Fibroblast of skin of right biceps (primary cell): ENCODE measurements around the gene RAB36.

Experiments used
- DNase-seq: peaks from one replicate; pipeline ENCODE4 v3.0.0-alpha.2; 2013

RAB36 gene

GRCh38 chr22:23161029-23161428, 15.8 kb downstream of the RAB36 start:
- no peak for DNase-seq

- DNase-seq = no peak
These were observed 16.3 kb downstream of the RAB36 start for GRCh38 chr22:23161574-23161973.

GRCh38 chr22:23163665-23164064, 18.4 kb downstream of the RAB36 start:
- DNase-seq = no peak

- DNase-seq = no peak
These were observed 18.8 kb downstream of the RAB36 start for GRCh38 chr22:23164091-23164490.

GRCh38 chr22:23166042-23166831, 21.0 kb downstream of the RAB36 start:
- no peak for DNase-seq

- no peak for DNase-seq
These were observed 21.8 kb downstream of the RAB36 start for GRCh38 chr22:23166841-23167616.

- no peak for DNase-seq
These were observed 23.2 kb downstream of the RAB36 start for GRCh38 chr22:23168391-23169042.

GRCh38 chr22:23169043-23169406, 23.7 kb downstream of the RAB36 start:
- no peak for DNase-seq

GRCh38 chr22:23175817-23176644, 30.8 kb downstream of the RAB36 start:
- no peak for DNase-seq

- DNase-seq = no peak
These were observed 31.4 kb downstream of the RAB36 start for GRCh38 chr22:23176645-23177027.

GRCh38 chr22:23177197-23177596, 31.9 kb downstream of the RAB36 start:
- DNase-seq = no peak

GRCh38 chr22:23178512-23179254, 33.4 kb downstream of the RAB36 start:
- peak; percentile 35 for DNase-seq

- no peak for DNase-seq
These were observed 34.4 kb downstream of the RAB36 start for GRCh38 chr22:23179381-23180299.

- peak; percentile 69 for DNase-seq
These were observed 35.1 kb downstream of the RAB36 start, which contains the start of gene BCR for GRCh38 chr22:23180301-23180892. Gene BCR (plus strand): TSS chr22:23180509. CDS start chr22:23180961, 452 bp downstream.

GRCh38 chr22:23180893-23181720, 35.8 kb downstream of the RAB36 start:
- peak; percentile 6 for DNase-seq

GRCh38 chr22:23181721-23182308, 36.5 kb downstream of the RAB36 start:
- no peak for DNase-seq

- DNase-seq = peak; percentile 25
These were observed 37.2 kb downstream of the RAB36 start for GRCh38 chr22:23182309-23183060.

- DNase-seq = peak; percentile 44
These were observed 37.9 kb downstream of the RAB36 start for GRCh38 chr22:23183061-23183698.
